ENCODE data around the gene KRT7.

Gene KRT7

DNA sequence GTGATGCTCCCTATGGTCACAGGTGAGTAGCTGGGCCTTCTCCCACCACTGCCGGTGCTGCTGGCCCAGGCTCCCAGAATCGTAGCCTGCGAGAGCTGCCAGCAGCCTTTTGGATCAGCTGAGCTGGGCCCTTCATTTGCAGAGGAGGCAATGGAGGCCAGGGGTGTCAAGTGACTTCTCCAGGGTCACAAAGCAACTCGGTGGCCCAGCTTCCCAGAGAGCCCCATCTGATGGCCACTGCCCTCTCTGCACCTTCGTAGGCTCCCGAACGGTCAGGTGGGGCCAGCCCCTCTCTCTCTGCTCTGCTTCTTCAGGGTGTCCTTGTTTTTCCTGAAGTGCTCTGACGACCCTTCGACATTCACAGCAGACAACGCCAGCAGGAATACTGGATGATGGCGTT lies 45.8 kb upstream of the KRT7 start:
- no peak for DNase-seq (ENCODE audit: extremely low spot score)
- ChIA-PET CTCF (interaction anchor here (1.3 kb wide), 1 partner anchor 13 kb away, joined by 3 read pairs; no protein-coding TSS in a partner anchor), POLR2A (no interaction called here)
- TF ChIP-seq, protein P1, sequence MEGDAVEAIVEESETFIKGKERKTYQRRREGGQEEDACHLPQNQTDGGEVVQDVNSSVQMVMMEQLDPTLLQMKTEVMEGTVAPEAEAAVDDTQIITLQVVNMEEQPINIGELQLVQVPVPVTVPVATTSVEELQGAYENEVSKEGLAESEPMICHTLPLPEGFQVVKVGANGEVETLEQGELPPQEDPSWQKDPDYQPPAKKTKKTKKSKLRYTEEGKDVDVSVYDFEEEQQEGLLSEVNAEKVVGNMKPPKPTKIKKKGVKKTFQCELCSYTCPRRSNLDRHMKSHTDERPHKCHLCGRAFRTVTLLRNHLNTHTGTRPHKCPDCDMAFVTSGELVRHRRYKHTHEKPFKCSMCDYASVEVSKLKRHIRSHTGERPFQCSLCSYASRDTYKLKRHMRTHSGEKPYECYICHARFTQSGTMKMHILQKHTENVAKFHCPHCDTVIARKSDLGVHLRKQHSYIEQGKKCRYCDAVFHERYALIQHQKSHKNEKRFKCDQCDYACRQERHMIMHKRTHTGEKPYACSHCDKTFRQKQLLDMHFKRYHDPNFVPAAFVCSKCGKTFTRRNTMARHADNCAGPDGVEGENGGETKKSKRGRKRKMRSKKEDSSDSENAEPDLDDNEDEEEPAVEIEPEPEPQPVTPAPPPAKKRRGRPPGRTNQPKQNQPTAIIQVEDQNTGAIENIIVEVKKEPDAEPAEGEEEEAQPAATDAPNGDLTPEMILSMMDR (IDR thresholded peaks at IDR 0.05; ENCODE audit: control extremely low read depth, extremely low read depth, low read depth, missing control alignments) = no peak

DNA sequence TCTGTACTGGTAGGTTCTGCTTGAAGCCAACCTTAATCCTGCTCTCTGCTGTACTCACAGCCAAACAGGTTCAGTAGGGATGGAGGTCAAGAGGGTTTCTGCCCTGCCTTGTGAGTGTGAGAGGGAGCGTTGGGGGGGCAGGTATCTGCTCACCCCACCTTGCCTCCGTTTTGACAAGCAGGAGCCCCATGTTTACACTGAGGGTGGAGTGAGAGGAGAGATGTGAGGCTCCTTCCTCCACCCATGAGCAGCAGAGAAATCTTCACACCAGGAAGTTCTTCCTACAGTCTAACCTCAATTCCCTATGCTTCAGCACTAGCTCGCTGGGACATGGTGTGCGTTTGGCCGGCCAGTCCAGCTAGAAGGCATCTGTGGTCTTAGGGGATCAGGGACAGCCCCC lies 45.4 kb upstream of the KRT7 start:
- TF ChIP-seq, protein P1 (IDR thresholded peaks at IDR 0.05; ENCODE audit: control extremely low read depth, extremely low read depth, low read depth, missing control alignments) = no peak
- POLR2A ChIA-PET = no interaction called here
- CTCF ChIA-PET = no interaction called here

DNA sequence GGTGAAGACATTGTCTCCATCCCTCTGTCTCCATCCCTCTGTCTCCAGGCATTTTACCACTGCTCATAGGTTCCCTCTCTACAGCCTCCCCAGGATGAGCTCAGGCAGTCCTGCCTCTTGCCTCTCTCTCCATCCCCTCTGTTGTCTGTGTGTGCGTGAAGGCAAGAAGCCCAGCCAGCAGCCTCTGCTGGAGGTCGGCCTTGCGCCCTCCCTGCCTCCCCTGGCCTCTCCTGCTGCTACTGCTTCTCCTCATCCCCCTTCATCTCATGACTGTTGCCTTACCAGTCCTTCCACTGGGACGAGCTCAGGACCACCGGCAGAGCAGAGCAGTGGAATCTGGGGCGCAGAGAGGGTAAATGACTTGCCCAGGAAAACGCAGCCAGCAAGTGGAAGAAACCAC lies 44.4 kb upstream of the KRT7 start:
- POLR2A ChIA-PET = no interaction called here
- DNase-seq (ENCODE audit: extremely low spot score) = no peak
- CTCF ChIA-PET = no interaction called here
- TF ChIP-seq, protein P1 (IDR thresholded peaks at IDR 0.05; ENCODE audit: control extremely low read depth, extremely low read depth, low read depth, missing control alignments) = no peak

More for the DNA sequence above, 45.4 kb upstream of the KRT7 start:
- no peak for DNase-seq (ENCODE audit: extremely low spot score)

DNA sequence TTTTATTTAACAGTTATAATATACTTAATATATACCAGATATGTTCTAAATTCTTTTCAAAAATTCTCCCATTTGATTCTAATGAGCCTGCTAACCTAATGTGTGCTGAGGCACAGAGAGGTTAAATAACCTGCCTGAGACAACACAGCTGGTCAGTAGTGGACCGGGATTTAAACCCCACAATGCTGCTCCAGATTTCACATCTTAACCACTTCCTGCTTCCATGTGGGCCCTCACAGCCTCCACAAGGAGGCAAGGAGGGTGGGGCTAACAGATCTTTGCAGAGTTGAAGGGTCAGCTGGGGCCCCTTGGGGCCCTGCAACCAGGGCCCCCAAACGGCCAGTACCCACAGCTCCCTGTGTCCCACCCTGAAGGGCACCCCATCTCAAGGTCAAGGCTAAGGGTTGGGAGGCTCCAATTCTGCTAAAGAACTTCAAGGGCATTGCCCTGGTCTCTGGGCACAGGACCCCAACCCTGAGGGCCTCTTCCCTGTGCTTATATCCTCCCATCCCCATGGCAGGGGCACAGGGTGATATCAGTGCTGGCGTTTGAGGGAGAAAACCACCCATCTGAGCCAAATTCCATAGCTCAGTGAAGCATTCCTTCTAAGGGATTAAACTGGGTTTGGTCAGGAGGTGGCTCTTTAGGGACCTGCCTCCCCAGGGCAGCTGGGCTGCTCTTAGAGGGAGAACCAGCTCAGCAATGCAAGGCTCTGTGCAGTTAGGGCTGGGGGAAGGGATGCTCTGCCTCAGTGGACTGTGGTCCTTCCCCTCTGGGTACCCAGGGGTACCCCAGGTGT lies 43.5 kb upstream of the KRT7 start:
- ChIA-PET CTCF (no interaction called here), POLR2A (no interaction called here)
- no peak for DNase-seq (ENCODE audit: extremely low spot score)
- TF ChIP-seq, protein P1 (IDR thresholded peaks at IDR 0.05; ENCODE audit: control extremely low read depth, extremely low read depth, low read depth, missing control alignments) = no peak

DNA sequence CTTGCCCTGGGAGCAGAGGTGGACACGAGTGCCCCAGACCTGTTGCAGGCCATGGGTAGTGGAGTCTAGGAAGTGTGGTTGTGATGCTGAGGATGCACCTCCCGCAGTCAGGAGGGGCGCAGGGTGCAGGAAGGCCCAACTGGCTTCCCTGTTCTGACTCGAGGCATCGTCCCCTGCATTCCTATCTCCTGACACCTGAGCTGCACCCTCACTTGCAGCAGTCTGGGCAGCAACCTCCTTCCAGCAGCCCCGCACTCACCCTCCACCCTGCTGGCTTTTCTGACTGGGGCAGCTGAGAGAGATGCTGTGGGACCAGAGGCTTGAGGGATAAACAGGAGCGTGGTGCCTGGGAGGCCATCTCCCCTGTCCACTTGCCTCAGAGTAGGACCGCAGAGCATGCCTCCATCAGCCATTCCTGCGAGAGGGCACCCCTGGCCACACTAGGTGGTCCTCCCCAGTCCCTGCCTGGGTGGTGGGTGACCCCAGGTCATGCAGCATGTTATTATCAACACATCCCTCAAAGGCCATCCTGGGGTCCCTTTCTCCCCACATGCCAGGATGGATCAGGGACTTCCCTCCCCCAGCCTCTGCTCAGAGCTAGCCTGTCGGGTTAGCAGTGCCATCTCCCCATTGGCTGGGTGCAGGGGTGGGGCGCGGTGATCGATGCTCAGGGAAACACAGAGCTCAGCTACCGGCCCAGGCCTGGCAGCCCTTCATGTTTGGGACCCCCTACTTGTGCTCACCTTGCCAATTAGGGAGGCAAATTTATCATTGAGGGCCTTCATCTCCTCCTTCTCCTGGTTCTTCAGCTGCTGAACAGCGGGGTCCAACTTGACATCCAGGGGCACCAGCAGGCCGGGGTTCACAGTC lies 41.9 kb upstream of the KRT7 start:
- ChIA-PET POLR2A (interaction anchor here (0.6 kb wide), 1 partner anchor 888 kb away, joined by 4 read pairs; the partner anchor contains the start of gene SPRYD3), CTCF (no interaction called here)
- TF ChIP-seq, protein P1 (IDR thresholded peaks at IDR 0.05; ENCODE audit: control extremely low read depth, extremely low read depth, low read depth, missing control alignments) = no peak
- no peak for DNase-seq (ENCODE audit: extremely low spot score)

DNA sequence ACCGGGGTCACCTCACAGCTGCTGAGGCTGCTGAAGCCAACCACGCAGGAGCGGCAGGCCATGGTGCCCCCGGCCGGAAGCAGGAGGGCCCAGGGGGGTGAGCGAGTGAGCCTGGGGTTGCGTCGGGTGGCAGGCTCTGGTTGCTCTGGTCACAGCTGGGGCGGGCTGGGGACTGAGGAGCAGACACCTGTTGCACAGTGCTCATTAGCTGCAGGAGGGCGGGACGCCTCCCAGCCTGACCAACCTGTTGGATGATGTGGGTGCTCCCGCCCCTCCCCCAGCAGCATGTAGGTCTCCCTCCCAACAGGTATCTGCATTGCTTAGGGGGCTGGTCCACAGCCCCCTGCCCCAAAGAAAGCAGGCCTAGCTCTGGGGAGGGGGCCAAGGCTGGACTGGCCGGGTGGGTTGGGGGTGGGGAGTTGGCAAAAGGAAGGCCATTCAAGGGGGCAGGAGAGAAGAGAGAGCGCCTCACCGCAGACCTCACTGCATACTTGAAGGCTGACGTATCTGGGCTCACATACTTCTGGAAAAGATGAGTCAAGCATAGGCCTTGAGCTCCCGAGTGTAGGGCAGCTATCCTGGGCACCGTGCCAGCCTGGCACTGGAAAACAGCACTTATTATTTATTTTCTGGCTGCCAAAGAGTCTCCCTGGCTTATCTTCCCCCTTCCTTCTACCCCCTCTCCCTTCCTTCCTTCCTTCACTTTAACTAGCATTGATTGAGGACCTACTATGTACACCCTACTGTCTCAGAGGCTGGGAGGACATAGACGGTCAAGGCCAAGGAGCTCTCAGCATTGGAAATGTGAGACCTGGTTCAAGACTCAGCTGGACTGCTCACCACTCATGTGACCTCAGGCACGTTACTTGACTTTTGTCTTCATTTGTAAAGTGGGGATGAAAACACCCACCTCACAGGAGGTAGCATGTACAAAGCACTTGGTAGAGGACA lies 40.9 kb upstream of the KRT7 start, which contains the start of gene KRT80:
Gene KRT80 (minus strand): TSS at position 174 of the 951 bp plus-strand sequence. CDS start 112 bp downstream, at position 62.
- TF ChIP-seq, protein P1 (IDR thresholded peaks at IDR 0.05; ENCODE audit: control extremely low read depth, extremely low read depth, low read depth, missing control alignments) = no peak
- ChIA-PET POLR2A (interaction anchor here (0.6 kb wide), 1 partner anchor 887 kb away, joined by 4 read pairs; the partner anchor contains the start of gene SPRYD3), CTCF (no interaction called here)
- DNase-seq (ENCODE audit: extremely low spot score) = no peak
